Measurements from ENCODE around the gene TUBG2. TPM values are rescaled to one million over a fixed set of nuclear protein-coding genes. Genes with fewer than 3 reads are reported as not detected.
A peak's percentile ranks its signal among the peaks of the same experiment; 100 is the strongest.

TUBG2 gene
- polyA plus RNA-seq, 1 donor from 2014 or later: 24.9 TPM

DNA sequence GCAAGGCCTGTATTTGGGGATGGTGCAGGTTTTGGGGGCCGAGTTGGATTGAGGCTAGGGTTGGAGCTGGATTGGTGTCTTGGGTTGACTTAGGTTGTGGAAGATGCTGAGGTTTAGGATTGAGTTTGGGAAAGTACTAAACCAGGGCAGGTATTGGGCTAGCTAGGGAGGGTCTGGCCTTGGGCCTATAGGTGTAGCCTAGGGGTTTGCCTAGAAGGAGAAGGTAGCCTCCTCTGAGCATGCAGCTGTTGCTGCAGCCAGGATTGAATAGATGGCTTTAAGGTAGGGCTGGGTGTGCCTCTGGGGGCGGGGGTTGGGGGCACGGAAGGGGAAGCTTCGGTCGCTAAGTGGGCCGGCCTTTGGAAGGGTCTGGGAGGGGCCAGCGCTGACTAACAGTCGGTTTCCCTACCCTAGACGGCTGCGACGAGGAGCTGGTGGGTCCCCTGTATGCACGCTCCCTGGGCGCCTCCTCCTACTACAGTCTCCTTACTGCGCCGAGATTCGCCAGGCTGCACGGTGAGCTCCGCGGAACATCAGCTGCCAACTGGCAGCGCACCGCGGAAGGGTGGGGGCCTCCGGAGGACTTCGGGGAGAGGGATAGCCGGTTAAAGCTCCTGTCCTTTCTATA, 24.4 kb downstream of the TUBG2 start:
- Histone ChIP-seq H3K36me3 (ENCODE audit: insufficient read depth, low read length) (no peaks in the 10 kb centered on the region), H4K20me1 (ENCODE audit: insufficient read depth) (no peaks in the 10 kb centered on the region), H3F3A (ENCODE audit: insufficient read depth, low read length, poor library complexity, severe bottlenecking) (no peaks in the 10 kb centered on the region), H3K27me3 (ENCODE audit: insufficient read depth, low read depth, low read length) (no peaks in the 10 kb centered on the region), H3K79me2 (replicated peaks; ENCODE audit: insufficient read depth, low read length) (peaks cover 4% of the 10 kb centered on the region), H3K27ac (ENCODE audit: low read length) (peak overlapping the region; percentile 91), H2AFZ (ENCODE audit: low read depth, low read length) (peak overlapping the region; percentile 46), H3K9me3 (ENCODE audit: low read length) (no peaks in the 10 kb centered on the region), H3K9ac (ENCODE audit: low read length) (peak overlapping the region; percentile 97), H3K9me2 (ENCODE audit: insufficient read depth, low read length) (no peaks in the 10 kb centered on the region), H3K4me3 (ENCODE audit: low read length) (peak overlapping the region; percentile 98), H3K4me2 (ENCODE audit: low read length) (peak overlapping the region; percentile 66)
- TF ChIP-seq MXI1 (conservative IDR thresholded peaks at IDR 0.05; ENCODE audit: poor library complexity, severe bottlenecking) (no peak), TAF1 (IDR thresholded peaks at IDR 0.05; ENCODE audit: low read depth) (peak; percentile 64), RAD21 (conservative IDR thresholded peaks at IDR 0.05) (no peak), EZH2 (IDR thresholded peaks at IDR 0.05; ENCODE audit: borderline replicate concordance, insufficient read depth, low read length, poor library complexity, severe bottlenecking) (no peak), POLR2AphosphoS5 (IDR thresholded peaks at IDR 0.05) (peak; percentile 27), EP300 (conservative IDR thresholded peaks at IDR 0.05; ENCODE audit: poor library complexity, severe bottlenecking) (no peak), SMC3 (conservative IDR thresholded peaks at IDR 0.05; ENCODE audit: poor library complexity) (no peak)
- TF ChIP-seq, protein P1, sequence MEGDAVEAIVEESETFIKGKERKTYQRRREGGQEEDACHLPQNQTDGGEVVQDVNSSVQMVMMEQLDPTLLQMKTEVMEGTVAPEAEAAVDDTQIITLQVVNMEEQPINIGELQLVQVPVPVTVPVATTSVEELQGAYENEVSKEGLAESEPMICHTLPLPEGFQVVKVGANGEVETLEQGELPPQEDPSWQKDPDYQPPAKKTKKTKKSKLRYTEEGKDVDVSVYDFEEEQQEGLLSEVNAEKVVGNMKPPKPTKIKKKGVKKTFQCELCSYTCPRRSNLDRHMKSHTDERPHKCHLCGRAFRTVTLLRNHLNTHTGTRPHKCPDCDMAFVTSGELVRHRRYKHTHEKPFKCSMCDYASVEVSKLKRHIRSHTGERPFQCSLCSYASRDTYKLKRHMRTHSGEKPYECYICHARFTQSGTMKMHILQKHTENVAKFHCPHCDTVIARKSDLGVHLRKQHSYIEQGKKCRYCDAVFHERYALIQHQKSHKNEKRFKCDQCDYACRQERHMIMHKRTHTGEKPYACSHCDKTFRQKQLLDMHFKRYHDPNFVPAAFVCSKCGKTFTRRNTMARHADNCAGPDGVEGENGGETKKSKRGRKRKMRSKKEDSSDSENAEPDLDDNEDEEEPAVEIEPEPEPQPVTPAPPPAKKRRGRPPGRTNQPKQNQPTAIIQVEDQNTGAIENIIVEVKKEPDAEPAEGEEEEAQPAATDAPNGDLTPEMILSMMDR (IDR thresholded peaks at IDR 0.05; ENCODE audit: poor library complexity, severe bottlenecking): no peak
- TF ChIP-seq, protein P2, sequence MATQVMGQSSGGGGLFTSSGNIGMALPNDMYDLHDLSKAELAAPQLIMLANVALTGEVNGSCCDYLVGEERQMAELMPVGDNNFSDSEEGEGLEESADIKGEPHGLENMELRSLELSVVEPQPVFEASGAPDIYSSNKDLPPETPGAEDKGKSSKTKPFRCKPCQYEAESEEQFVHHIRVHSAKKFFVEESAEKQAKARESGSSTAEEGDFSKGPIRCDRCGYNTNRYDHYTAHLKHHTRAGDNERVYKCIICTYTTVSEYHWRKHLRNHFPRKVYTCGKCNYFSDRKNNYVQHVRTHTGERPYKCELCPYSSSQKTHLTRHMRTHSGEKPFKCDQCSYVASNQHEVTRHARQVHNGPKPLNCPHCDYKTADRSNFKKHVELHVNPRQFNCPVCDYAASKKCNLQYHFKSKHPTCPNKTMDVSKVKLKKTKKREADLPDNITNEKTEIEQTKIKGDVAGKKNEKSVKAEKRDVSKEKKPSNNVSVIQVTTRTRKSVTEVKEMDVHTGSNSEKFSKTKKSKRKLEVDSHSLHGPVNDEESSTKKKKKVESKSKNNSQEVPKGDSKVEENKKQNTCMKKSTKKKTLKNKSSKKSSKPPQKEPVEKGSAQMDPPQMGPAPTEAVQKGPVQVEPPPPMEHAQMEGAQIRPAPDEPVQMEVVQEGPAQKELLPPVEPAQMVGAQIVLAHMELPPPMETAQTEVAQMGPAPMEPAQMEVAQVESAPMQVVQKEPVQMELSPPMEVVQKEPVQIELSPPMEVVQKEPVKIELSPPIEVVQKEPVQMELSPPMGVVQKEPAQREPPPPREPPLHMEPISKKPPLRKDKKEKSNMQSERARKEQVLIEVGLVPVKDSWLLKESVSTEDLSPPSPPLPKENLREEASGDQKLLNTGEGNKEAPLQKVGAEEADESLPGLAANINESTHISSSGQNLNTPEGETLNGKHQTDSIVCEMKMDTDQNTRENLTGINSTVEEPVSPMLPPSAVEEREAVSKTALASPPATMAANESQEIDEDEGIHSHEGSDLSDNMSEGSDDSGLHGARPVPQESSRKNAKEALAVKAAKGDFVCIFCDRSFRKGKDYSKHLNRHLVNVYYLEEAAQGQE (IDR thresholded peaks at IDR 0.05; ENCODE audit: borderline replicate concordance): no peak

DNA sequence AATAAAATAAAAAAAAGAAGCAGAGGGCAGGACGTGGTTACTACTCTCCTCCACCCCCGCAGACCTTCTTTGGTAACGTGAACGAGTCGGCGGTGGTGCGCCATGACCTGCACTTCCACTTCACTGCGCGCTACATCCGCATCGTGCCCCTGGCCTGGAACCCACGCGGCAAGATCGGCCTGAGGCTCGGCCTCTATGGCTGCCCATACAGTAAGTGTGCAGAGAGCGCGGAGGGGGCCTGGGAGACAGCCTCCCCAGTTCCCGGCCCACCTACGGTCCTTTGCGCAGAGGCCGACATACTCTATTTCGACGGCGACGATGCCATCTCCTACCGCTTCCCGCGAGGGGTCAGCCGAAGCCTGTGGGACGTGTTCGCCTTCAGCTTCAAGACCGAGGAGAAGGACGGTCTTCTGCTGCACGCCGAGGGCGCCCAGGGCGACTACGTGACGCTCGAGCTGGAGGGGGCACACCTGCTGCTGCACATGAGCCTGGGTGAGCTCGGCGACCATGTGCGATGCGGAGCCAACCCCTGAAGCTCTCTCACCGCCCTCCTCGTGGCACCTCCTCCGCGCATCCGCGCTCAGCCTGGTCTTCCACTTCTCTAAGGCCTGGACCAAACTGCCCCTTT, 26.0 kb downstream of the TUBG2 start:
- Histone ChIP-seq H2AFZ (ENCODE audit: low read depth, low read length) (no peak overlapping the region), H3K4me3 (ENCODE audit: low read length) (no peak overlapping the region), H3K9ac (ENCODE audit: low read length) (no peak overlapping the region), H3F3A (ENCODE audit: insufficient read depth, low read length, poor library complexity, severe bottlenecking) (no peaks in the 10 kb centered on the region), H4K20me1 (ENCODE audit: insufficient read depth) (no peaks in the 10 kb centered on the region), H3K9me2 (ENCODE audit: insufficient read depth, low read length) (no peaks in the 10 kb centered on the region), H3K36me3 (ENCODE audit: insufficient read depth, low read length) (no peaks in the 10 kb centered on the region), H3K4me2 (ENCODE audit: low read length) (no peak overlapping the region), H3K27ac (ENCODE audit: low read length) (no peak overlapping the region), H3K9me3 (ENCODE audit: low read length) (no peaks in the 10 kb centered on the region), H3K27me3 (ENCODE audit: insufficient read depth, low read depth, low read length) (no peaks in the 10 kb centered on the region), H3K79me2 (replicated peaks; ENCODE audit: insufficient read depth, low read length) (peaks cover 4% of the 10 kb centered on the region)
- TF ChIP-seq EZH2 (IDR thresholded peaks at IDR 0.05; ENCODE audit: borderline replicate concordance, insufficient read depth, low read length, poor library complexity, severe bottlenecking): no peak
- TF ChIP-seq SMC3 (conservative IDR thresholded peaks at IDR 0.05; ENCODE audit: poor library complexity): no peak

Measured in neural cell (in vitro differentiated cells).